Esophagus muscularis mucosa (tissue), 4 donors: ENCODE results near the gene BLACAT1. TPM values are rescaled to one million over a fixed set of nuclear protein-coding genes. Genes with fewer than 3 reads are reported as not detected.
"Not testable (repeated sequence)": the region's sequence is repeated elsewhere in the genome, so short reads cannot be mapped to it uniquely, and the experiment has no call there.

ENCODE experiments used
- DNase-seq: peaks from one replicate; pipeline ENCODE4 v3.0.0-alpha.2; 2017; ENCODE audit errors: extremely low spot score
- H3K27ac ChIP-seq, 4 donors: fragments of 200-600 bp; sonication (generic); replicated peaks in 1 of 4; 1 replicate in 3 of 4; 2 replicates in 1 of 4; pipeline ENCODE4 v1.5.1; 2016 to 2019; ENCODE audit warnings: mild to moderate bottlenecking in 1 of 4
- H3K27me3 ChIP-seq, 4 donors: fragments of 200-600 bp; sonication (generic); one replicate each; pipeline versions ENCODE4 v1.5.1 to v1.6.0; 2016 to 2019
- H3K36me3 ChIP-seq, 4 donors: fragments of 200-600 bp; sonication (generic); one replicate each; pipeline ENCODE4 v1.5.1; 2016 to 2019
- H3K4me1 ChIP-seq, 4 donors: fragments of 200-600 bp; sonication (generic); one replicate each; pipeline ENCODE4 v1.5.1; 2016 to 2019
- H3K4me3 ChIP-seq, 4 donors: fragments of 200-600 bp; sonication (generic); 1 replicate in 2 of 4; 2 replicates in 2 of 4; pipeline ENCODE4 v1.5.1; 2016 to 2019; ENCODE audit warnings: mild to moderate bottlenecking in 4 of 4, moderate library complexity in 1 of 4
- H3K9me3 ChIP-seq, 4 donors: fragments of 200-600 bp; sonication (generic); 1 replicate in 3 of 4; 2 replicates in 1 of 4; pipeline ENCODE4 v1.5.1; 2016 to 2019
- CTCF ChIP-seq, 3 experiments: fragments of 200-600 bp in 2 of 3; fragments of 450-650 bp in 1 of 3; sonication (generic) in 2 of 3; IDR thresholded peaks; one replicate each; pipeline ENCODE4 v1.5.1; 2017 to 2019; ENCODE audit warnings: antibody characterized with exemption in 3 of 3, mild to moderate bottlenecking in 2 of 3, moderate library complexity in 1 of 3
- EP300 ChIP-seq: sonication (generic); formaldehyde crosslinking; IDR thresholded peaks from one replicate; pipeline ENCODE4 v1.6.1; 2017; ENCODE audit warnings: antibody characterized with exemption
- POLR2A ChIP-seq: fragments of 450-650 bp; IDR thresholded peaks from one replicate; pipeline ENCODE4 v1.6.1; 2017; ENCODE audit warnings: antibody characterized with exemption, moderate library complexity, mild to moderate bottlenecking, low read depth
- POLR2AphosphoS5 ChIP-seq, 2 donors: sonication (generic); formaldehyde crosslinking; IDR thresholded peaks; one replicate each; pipeline ENCODE4 v1.6.1; 2017; ENCODE audit warnings: antibody characterized with exemption in 2 of 2
- WGBS: methylation state at CpG from one replicate; pipeline ENCODE4 v1.1.5; 2018; 5-methylcytosine and 5-hydroxymethylcytosine counted together
- intact Hi-C: fragments of 100-400 bp; cut with DNase I; formaldehyde crosslinking; loops from one replicate; pipeline ENCODE4 v1.15.1; 2023
- total RNA-seq, 4 donors: library from RNA; depleted of rRNA; stranded (reverse); fragments of >200 nt; gene quantifications; one replicate each; pipeline versions ENCODE4 v1.1.0 to v1.2.1, GENCODE V29; 2016

Gene BLACAT1
- total RNA-seq, 4 donors from 2014 or later, result not detected

GRCh38 chr1:205435578-205436573, 20.0 kb downstream of the BLACAT1 start:
- H3K4me1 ChIP-seq, result peaks cover 31 to 42% (median 34%) of the 10 kb centered on the region in 4 donors
- peaks cover 0 to 31% (median 5%) of the 10 kb centered on the region in 4 donors for H3K27me3 ChIP-seq
- intact Hi-C loops, result no loop called here
- 56% methylated on average over 9 of the region's 11 CpGs for WGBS
- no peak overlapping the region for H3K4me3 ChIP-seq
- no peaks in the 10 kb centered on the region for H3K9me3 ChIP-seq
- H3K36me3 ChIP-seq, result no peaks in the 10 kb centered on the region
- H3K27ac ChIP-seq, result no peak overlapping the region
- DNase-seq, result no peak
- TF ChIP-seq CTCF (IDR thresholded peaks at IDR 0.05), result no peak
- no peak for TF ChIP-seq EP300
- no peak for TF ChIP-seq POLR2A
- TF ChIP-seq POLR2AphosphoS5 (IDR thresholded peaks at IDR 0.05), result no peak

GRCh38 chr1:205434738-205435137, 21.1 kb downstream of the BLACAT1 start:
- no peak for TF ChIP-seq POLR2AphosphoS5 (IDR thresholded peaks at IDR 0.05)
- no peak for TF ChIP-seq POLR2A
- no peak for TF ChIP-seq CTCF (IDR thresholded peaks at IDR 0.05)
- no peak for TF ChIP-seq EP300
- Histone ChIP-seq H3K36me3 (no peaks in the 10 kb centered on the region), H3K27ac (no peak overlapping the region), H3K4me1 (peaks cover 28 to 39% (median 31%) of the 10 kb centered on the region in 4 donors), H3K4me3 (no peak overlapping the region), H3K9me3 (no peaks in the 10 kb centered on the region), H3K27me3 (peaks cover 0 to 31% (median 5%) of the 10 kb centered on the region in 4 donors)
- 82% methylated on average over 6 of the region's 6 CpGs for WGBS
- no peak for DNase-seq
- intact Hi-C loops, result loop anchor here (5.0 kb wide), 1 partner anchor 77 kb away; the partner anchor contains the start of gene KLHDC8A

- H3K27ac ChIP-seq, result not testable (repeated sequence)
- WGBS, result 91% methylated on average over 1 of the region's 1 CpG
These were observed 23.2 kb downstream of the BLACAT1 start for GRCh38 chr1:205432692-205433091.

GRCh38 chr1:205432116-205432515, 23.7 kb downstream of the BLACAT1 start:
- H3K27me3 ChIP-seq, result peaks cover 0 to 30% (median 5%) of the 10 kb centered on the region in 4 donors
- no peaks in the 10 kb centered on the region for H3K9me3 ChIP-seq
- 73% methylated on average over 2 of the region's 2 CpGs for whole genome bisulfite sequencing
- H3K36me3 ChIP-seq, result no peaks in the 10 kb centered on the region
- intact Hi-C loops, result loop anchor here (5.0 kb wide), 1 partner anchor 75 kb away; the partner anchor contains the start of gene KLHDC8A
- no peak for TF ChIP-seq EP300
- no peak for TF ChIP-seq POLR2A
- TF ChIP-seq CTCF (IDR thresholded peaks at IDR 0.05), result no peak
- TF ChIP-seq POLR2AphosphoS5 (IDR thresholded peaks at IDR 0.05), result no peak
- no peak for DNase-seq
- H3K4me1 ChIP-seq, result peaks cover 5 to 20% (median 13%) of the 10 kb centered on the region in 4 donors
- H3K27ac ChIP-seq, result no peak overlapping the region
- no peak overlapping the region for H3K4me3 ChIP-seq

More at GRCh38 chr1:205432692-205433091, 23.2 kb downstream of the BLACAT1 start:
- Histone ChIP-seq H3K27me3 (peaks cover 0 to 31% (median 5%) of the 10 kb centered on the region in 4 donors), H3K4me1 (peaks cover 8 to 20% (median 13%) of the 10 kb centered on the region in 4 donors)
- intact Hi-C loops, result loop anchor here (5.0 kb wide), 1 partner anchor 75 kb away; the partner anchor contains the start of gene KLHDC8A
- H3K4me3 ChIP-seq, H3K9me3 ChIP-seq, DNase-seq, H3K36me3 ChIP-seq: not testable (repeated sequence)

GRCh38 chr1:205430696-205431305, 25.0 kb downstream of the BLACAT1 start:
- no peak for DNase-seq
- H3K36me3 ChIP-seq, result no peaks in the 10 kb centered on the region
- TF ChIP-seq POLR2A, result no peak
- TF ChIP-seq EP300, result no peak
- no peak for TF ChIP-seq POLR2AphosphoS5 (IDR thresholded peaks at IDR 0.05)
- TF ChIP-seq CTCF (IDR thresholded peaks at IDR 0.05), result peak; percentile 78 to 87 (median 80)
- intact Hi-C loops, result loop anchor here (5.0 kb wide), 1 partner anchor 74 kb away; the partner anchor contains the start of gene KLHDC8A
- peaks cover 5 to 14% (median 12%) of the 10 kb centered on the region in 4 donors for H3K4me1 ChIP-seq
- H3K27me3 ChIP-seq, result peaks cover 0 to 17% (median 3%) of the 10 kb centered on the region in 4 donors
- H3K27ac ChIP-seq, result no peak overlapping the region
- peak overlapping the region; percentile 53 to 60 (median 56) for H3K4me3 ChIP-seq
- WGBS, result 15% methylated on average over 24 of the region's 32 CpGs
- no peaks in the 10 kb centered on the region for H3K9me3 ChIP-seq
